NCI-H510A (cell line): ENCODE results near the gene VPS33B.

ENCODE experiments used
- DNase-seq: peaks from one replicate; lab custom pipeline; 2025; lab: John Stamatoyannopoulos, UW

VPS33B gene

DNA sequence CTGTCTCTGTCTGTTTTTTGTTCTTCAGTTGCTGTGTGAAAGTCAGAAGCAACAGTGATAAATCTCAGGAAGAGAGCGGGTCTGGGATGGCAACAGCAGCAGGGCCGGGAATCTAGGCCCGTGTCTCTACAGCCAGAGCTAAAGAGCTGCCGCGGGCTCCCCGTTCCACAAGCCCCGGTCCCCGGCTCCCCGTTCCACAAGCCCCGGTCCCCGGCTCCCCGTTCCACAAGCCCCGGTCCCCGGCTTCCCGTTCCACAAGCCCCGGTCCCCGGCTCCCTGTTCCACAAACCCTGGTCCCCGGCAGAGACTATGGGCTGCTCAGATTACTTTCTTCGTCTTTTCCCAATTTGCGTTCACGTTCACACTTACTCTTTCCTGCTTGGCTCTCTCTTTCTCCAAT, 48.2 kb downstream of the VPS33B start:
- no peak for DNase-seq

DNA sequence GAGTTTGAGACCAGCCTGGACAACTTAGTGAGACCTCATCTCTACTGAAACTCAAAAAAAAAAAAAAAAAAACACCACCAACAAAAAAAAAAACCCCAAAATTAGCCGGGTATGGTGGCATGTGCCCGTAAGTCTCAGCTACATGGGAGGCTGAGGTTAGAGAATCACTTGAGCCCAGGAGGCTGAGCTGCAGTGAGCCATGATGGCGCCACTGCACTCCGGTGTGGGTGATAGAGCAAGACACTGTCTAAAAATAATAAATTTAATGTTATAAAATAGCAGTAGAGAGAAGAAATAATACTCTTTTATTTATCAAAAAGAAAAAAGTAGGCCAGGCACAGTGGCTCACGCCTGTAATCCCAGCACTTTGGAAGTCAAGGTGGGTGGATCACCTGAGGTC, 50.3 kb downstream of the VPS33B start:
- no peak for DNase-seq

DNA sequence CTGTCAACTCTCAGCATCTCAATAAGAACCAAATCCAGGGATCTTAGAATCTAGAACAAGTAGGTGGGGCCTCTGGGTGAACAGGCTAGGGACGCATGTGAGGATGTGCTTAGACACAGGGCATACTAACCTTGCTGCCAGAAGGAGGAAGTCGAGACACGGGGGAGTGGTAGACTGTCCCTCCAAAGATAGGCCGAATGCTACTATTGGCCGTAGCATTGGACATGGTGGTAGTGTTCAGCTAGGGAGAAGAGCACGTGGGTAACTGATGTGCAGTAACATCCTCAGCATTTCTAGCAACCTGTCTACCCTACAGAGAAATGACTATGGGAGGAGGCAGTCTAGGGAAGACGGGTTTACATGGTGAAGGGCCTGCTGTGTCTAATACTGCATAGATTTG, 52.1 kb downstream of the VPS33B start:
- DNase-seq = no peak

DNA sequence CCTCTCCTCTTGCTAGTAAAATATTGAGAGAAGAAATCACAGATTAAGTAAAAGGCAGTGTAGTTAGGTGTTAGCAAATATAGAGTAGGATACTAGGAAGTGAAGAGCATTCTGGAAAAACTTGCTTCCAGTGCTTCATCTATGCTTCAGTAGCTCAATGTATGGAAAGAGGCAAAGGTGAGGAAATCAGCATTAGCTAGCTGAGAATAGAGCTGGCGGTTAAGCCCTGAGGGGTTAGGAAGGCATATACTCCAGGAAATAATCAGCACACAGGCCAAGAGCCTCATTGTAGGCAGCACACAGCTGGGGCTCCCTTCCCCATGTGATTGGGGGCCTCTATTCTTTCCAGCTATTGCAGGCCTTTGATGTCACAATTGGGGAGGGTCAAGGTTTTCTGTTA, 54.0 kb downstream of the VPS33B start:
- DNase-seq = no peak

DNA sequence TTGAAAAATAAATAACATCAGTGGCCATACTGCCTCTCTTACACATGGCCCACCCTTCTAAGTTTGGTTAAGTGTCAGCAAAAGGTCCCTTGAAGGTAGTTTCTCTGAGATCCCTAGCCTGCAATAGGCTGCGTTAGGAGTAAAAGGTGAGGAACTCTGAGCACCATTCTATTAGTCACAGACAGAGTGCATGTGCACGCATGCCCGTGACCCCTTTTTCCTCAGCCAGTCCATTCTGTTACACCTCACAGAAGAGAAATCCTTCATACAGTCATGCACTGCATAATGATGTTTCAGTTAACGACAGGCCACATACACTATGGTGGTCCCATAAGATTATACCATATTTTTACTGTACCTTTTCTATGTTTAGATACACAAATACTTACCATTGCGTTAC, 55.2 kb downstream of the VPS33B start:
- DNase-seq = no peak

DNA sequence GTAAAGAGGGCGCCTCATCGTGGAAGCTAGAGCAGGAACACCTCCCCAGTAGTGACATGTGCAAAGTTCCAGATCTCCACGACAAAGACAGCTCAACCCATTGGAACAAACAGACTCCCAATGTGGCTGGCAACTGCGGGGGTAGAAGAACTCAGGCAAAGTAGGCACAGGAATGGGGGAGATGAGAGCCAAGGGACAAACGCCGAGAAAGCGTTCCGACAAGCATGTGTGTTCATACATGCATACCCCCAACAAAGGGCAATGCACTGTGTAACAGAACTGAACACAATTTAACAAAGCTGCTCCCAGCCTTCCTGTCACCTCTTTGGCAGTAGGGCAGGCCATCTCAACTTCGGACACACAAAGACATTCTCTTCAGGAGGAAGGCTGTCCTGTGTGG, 56.1 kb downstream of the VPS33B start:
- DNase-seq = no peak

DNA sequence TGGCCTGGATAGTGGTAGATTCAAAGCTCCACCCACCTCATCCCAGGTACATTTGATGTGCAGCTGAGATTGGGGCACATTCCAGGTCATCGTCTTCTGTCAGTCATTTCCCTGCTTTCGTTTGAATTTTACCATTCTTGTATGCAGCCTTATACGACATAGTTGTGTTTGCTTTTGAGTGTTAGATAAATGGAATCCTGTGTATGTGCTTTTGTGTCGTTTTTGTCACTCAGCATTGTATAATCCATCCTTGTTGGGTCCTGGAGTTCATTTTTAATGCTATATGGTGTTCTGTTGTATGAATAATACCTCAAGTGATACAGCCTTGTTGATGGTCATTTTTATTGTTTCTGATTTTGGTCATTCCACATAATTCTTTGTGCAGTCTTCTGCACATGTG, 60.4 kb downstream of the VPS33B start:
- DNase-seq = no peak

DNA sequence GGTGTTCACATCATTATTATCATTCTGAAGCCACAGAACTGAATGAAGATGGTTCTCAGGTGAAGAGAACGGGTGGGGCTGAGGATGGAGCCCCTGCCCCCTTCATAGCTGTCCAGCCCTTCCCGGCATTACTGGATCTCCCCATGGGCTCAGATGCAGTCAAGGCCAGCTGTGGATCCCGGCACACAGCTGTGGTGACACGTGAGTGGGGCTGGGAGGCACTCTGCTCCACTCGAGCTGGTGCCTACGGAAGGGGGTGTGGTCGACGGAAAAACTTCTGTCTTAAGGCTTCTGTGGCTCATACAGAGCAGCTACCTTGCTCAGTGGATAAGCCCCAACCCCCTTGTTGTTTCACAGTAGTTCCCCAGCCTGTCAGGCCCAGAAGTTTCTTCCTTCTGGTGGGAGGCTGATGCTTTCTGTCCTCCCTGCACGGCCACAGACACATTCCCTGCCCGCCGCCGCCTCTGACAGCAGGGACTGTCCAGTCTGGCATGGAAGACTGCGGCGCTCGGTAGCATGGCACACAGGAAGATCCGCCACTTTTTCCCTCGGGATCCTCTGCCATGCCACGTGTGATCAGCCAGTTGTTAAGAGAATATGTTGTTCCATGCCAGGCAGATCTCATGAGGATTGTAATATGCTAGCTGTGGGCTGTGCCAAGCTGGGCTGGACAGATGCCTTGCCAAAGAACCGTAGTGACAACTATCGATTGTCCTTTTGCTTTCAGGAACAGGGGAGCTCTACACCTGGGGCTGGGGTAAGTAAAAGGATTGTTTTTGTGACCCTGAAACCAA, 61.9 kb downstream of the VPS33B start:
- DNase-seq = no peak

DNA sequence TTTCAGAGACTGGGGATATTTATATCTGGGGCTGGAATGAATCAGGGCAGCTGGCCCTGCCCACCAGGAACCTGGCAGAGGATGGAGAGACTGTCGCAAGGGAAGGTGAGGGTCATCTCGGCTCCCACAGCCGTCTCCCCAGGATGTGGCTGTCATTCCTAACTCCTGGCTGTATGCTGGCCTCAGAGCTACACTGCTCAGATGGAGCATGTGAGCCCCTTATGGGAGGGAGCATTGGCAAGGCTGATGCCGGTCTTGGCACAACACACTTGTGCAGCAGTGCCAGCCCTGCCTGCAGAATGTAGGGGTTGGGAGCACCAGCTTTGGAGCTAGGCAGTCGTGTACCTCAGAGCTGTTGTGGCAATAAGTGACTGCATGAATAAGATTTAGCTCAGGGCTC, 62.5 kb downstream of the VPS33B start:
- no peak for DNase-seq

DNA sequence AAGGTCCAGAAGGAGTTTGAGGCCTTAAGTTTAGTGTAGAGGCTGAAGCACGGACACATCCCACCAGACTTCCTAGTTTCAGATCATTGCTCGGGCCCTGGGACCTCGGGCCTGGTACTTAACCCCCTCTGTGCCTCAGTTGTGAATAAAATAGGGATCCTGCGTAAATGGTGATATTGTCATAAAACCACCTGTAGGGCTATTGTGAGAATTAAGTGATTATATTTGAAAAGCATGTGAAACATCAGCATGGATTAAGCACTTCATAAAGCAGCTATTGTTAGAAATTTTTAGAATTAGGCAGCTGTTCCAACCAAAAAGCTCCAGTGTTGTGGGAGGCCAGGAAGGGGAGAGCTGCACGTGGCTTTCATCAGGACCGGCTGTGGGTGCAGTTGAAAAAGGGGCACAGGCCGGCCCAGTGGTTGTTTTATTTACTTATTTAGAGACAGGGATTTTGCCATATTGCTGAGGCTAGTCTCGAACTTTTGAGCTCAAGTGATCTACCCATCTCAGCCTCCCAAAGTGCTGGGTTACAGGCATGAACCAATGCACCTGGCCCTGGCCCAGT, 63.3 kb downstream of the VPS33B start:
- no peak for DNase-seq

DNA sequence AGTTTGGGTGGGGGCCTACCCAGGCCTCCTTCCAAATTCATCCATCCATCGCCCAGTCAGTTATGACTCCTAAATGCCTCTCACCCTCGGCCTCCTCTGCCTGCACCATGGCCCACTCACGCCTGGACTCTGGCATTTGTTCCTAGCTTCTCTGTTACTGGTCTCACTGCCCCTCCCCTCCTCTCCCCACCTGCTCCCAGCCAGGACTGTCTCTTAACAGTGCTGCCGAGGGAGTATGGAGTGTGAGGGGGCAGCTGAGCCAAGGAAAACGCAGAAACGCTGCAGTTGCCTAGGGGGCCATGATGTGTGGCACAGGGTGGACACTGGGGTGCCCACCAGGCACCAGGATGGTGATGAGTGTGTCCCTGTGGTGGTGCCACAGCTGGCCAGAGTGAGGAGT, 64.6 kb downstream of the VPS33B start:
- DNase-seq = no peak

DNA sequence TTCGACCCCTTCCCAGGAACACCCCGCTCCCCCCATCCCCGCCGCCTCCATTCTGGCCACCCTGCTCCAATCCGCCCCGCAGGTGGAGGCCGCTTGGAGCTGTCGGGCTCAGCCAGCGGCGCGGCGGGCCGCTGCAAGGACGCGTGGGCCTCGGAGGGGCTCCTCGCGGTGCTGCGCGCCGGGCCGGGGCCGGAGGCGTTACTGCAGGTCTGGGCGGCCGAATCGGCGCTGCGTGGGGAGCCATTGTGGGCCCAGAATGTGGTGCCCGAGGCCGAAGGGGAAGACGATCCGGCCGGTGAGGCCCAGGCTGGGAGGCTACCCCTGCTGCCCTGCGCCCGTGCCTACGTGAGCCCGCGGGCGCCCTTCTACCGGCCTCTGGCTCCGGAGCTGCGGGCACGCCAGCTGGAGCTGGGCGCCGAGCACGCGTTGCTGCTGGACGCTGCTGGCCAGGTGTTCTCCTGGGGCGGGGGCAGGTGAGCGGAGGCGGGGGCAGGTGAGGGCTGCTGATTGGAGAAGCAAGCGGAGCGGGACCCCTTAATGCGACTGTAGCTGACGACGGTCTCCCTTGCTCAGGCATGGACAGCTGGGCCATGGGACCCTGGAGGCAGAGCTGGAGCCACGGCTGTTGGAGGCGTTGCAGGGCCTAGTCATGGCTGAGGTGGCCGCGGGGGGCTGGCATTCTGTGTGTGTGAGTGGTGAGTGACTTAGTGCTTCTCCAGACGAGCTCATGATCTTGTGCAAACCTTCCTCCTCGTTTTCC, 65.2 kb downstream of the VPS33B start:
- DNase-seq = no peak

DNA sequence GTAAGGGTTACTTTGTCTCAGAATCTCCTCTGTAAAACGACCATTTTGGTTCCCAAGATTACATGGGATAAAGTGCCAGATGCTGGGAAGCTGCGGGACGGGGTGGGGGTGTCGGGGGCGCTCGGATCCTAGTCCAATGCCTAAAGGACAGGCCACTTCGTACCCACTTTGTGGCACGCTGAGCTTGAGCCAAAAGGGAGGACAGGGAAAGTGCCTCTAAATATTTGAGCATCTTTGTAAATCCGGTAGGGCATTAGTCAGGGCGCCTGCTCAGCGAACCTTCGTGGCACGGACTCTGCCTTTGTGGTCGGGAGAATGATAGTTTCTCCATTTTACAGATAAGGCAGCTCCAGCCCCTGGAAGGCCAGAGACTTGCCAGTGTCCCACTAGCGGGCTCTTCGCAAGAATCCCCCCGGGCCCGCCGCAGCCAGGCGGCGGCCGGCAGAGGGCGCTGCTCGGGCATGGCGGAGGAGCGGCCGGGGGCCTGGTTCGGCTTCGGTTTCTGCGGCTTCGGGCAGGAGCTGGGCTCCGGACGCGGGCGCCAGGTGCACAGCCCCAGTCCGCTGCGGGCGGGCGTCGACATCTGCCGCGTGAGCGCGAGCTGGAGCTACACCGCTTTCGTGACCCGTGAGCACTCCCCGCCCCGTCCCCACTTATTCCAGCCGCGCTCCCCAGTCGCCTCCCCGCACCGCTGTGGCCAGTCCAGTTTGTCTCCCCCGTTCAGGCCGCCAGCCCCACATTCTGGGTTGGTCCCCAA, 65.9 kb downstream of the VPS33B start:
- peak; percentile 51 for DNase-seq

DNA sequence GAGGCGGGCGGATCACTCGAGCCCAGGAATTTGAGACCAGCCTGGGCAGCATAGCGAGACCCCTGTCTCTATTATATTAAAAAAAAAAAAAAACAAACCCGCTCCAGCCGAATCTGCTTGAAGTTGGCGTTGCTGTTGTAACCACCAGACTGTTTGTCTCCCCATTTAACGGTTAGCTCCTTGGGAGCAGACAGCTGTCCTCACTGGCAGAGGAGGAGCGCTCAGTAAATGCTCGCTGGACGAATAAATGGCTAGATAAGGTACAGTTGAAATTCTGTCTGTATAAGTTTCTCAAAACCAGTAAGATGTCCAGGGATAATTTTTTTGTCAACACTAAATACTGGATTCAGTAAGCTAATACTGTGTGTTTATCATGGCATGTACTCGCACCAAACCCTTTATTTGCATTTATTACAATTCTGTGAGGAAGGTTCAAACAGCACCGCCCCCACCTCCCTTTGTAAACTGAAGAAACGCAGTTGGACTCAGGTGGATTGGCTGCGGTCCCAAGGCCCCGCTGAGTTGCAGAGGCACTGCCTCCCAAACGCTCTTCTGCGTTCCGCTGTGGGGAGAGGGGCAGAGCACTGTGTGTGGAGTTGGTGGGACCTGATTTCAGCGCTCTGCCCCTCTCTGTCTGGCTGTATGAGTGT, 66.6 kb downstream of the VPS33B start:
- DNase-seq = no peak

DNA sequence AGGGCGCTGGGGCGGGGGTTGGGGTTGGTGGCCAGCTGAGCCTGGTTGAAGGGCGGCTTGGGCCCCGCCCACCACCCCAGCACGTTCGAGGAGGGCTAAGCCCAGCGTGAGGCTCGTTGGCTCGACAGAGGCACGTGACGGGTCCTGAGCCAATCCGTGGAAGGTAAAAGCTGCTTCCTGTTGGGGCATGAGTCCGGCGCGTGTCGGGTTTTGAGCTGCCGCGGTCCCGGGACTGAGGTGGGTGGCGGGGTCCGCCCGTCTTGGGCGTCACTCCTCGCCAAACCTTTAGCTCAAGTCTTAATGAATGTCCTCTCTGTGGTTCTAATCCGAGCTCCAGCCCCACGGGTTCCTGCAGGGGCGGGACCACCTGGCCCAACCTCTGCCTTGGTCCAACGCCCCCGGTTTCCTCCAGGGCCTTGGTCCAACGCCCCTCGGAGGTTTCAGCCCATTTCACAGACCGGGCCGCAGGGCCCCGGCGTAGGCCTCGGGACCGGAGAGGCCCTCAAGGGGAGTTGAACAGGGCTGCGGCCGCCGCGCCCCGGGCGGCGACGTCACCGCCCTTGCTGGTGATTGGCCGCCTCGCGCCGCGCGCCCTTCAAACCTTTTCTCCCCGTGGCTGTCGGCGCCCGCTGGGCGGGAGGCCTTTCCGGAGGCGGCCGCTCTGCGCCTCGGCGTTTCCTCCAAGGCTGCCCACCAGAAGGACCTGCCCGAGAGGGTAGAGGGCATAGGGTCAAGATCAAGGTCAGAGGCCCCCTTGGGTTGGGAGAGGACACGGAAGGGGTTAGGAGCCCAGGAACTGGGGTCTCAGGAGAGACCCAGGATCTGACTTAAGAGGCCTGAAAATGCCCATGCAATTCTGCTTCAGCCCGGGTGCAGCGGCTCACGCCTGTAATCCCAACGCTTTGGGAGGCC, 67.4 kb downstream of the VPS33B start, which contains the start of gene RCCD1:
TSS of gene RCCD1 (plus strand) at position 173 of the 912 bp plus-strand sequence. CDS start 1,851 bp downstream, outside the sequence.
- DNase-seq = peak; percentile 88

DNA sequence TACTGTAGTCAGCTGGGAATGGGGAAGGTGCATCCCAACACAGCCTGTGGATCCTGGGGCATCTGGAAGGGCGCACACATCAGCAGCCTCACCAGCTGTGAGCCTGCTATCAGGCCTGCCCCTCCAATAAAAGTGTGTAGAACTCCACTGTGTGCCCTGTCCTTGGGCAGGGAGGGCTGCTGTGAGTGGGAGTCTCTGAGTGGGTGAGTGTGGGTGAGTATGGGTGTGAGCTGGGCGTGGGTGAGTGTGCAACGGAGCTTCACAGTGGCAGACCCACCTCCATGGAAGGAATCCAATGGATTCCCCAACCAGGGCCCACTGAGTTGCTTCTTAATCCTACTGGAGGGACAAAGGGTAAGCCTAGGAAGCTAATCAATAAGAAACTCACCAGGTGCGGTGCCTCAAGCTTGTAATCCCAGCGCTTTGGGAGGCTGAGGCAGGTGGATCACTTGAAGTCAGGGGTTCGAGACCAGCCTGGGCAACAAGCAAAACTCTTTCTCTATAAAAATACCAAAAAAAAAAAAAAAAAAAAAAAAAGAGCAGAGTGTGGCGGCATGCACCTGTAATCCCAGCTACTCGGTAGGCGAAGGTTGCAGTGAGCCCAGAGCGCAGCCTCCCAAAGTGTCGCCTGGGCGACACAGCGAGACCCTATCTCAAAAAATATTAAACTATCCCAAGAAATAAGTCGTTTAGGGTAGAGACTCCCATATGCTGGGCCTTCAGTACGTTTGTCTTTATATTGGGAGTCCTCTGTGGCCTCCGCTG, 68.3 kb downstream of the VPS33B start:
- no peak for DNase-seq

DNA sequence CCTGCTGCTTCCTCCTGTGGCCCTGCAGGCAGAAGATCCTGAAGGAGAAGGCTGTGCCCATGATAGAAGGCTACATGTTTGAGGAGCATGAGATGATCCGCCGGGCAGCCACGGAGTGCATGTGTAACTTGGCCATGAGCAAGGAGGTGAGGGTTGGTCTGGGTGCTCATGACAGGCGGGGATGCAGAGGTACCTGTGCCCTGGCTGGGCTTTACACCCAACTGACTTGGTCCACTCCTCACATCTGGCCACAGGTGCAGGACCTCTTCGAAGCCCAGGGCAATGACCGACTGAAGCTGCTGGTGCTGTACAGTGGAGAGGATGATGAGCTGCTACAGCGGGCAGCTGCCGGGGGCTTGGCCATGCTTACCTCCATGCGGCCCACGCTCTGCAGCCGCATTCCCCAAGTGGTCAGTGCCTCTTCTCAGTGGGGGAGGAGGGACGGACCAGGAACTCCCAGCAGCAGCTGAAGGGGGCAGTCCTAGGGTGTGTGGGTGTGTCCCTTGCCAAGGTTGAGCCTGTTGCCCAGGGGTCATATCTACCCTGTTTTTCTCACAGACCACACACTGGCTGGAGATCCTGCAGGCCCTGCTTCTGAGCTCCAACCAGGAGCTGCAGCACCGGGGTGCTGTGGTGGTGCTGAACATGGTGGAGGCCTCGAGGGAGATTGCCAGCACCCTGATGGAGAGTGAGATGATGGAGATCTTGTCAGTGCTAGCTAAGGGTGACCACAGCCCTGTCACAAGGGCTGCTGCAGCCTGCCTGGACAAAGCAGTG, 69.3 kb downstream of the VPS33B start:
- DNase-seq = no peak

DNA sequence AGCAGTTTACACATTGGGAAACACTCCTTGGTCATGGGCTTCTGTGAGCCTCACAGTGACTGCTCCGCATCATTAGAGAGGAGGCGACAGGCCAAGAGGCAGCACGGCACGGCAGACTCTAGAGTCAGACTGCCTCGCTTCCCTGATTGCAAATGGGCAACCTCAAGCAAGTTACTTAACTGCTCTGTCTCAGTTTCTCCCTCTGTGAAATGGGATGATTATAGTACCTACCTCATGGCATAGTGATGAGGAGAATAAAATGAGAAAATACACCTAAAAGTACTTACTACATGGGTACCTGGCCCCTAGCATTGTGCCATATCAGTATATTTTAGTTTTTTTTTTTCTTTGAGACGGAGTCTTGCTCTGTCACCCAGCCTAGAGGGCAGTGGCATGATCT, 71.7 kb downstream of the VPS33B start:
- DNase-seq = no peak

DNA sequence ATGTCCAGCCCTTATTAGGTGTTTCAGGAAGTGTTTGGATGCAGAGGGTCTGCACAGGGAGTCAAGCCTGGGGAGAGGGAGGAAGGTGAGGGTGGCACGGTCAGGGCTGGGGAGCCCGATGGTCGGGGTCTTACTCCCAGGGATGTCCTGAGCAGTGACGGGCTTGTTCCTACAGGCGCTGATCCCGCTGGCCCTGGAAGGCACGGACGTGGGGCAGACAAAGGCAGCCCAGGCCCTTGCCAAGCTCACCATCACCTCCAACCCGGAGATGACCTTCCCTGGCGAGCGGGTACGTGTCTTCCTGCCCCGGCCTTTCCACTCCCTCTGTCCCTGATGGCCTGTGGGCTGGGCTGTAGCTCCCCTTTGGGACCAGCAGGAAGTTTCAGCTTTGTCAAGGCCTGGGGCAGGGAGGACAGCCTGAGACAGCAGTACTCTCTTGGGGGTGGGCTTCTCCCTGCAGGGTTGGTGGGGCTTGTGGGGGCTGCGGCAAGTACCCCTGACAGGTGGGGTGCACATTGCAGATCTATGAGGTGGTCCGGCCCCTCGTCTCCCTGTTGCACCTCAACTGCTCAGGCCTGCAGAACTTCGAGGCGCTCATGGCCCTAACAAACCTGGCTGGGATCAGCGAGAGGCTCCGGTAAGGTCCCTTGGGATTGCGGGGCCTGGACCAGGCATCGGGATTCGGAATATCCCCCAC, 72.3 kb downstream of the VPS33B start:
- DNase-seq = no peak
